Endometrial microvascular endothelial cells (primary cell): ENCODE measurements around the gene ERG28. TPM values are rescaled to one million over a fixed set of nuclear protein-coding genes. Genes with fewer than 3 reads are reported as not detected.

ENCODE experiments used
- in situ Hi-C: cut with HindIII; loops from 2 replicates; pipeline ENCODE4 v1.10.0; 2017; ENCODE audit warnings: low sequenced_read_pairs, low pct_unique_long_range_greater_than_20kb; ENCODE audit errors: inconsistent ontology term
- total RNA-seq: library from RNA; depleted of rRNA; stranded (reverse); fragments of >200 nt; gene quantifications from one replicate; pipeline ENCODE4 v1.2.3, GENCODE V29; 2015; ENCODE audit errors: inconsistent ontology term

The ERG28 gene
- total RNA-seq, 1 donor from 2014 or later = 12.4 TPM

- in situ Hi-C loops = no loop called here
Observed at GRCh38 chr14:75667099-75667765, 6.6 kb upstream of the ERG28 start.

- in situ Hi-C loops = no loop called here
Observed at GRCh38 chr14:75662966-75663365, 2.3 kb upstream of the ERG28 start.

GRCh38 chr14:75661499-75661814 lies 781 bp upstream of the ERG28 start:
- in situ Hi-C loops = no loop called here

GRCh38 chr14:75660238-75660629 lies 442 bp downstream of the ERG28 start:
- in situ Hi-C loops = no loop called here

GRCh38 chr14:75658957-75659356 lies 1.7 kb downstream of the ERG28 start:
- in situ Hi-C loops = no loop called here

GRCh38 chr14:75657331-75657730 lies 3.3 kb downstream of the ERG28 start:
- in situ Hi-C loops = no loop called here

GRCh38 chr14:75655235-75655634 lies 5.4 kb downstream of the ERG28 start:
- in situ Hi-C loops = no loop called here

- in situ Hi-C loops = no loop called here
Observed at GRCh38 chr14:75654127-75654732, 6.4 kb downstream of the ERG28 start.

GRCh38 chr14:75653563-75653962 lies 7.1 kb downstream of the ERG28 start:
- in situ Hi-C loops = no loop called here

GRCh38 chr14:75650253-75651058 lies 10.2 kb downstream of the ERG28 start:
- in situ Hi-C loops = no loop called here

GRCh38 chr14:75649773-75650172 lies 10.9 kb downstream of the ERG28 start:
- in situ Hi-C loops = no loop called here

- in situ Hi-C loops = no loop called here
Observed at GRCh38 chr14:75649337-75649736, 11.3 kb downstream of the ERG28 start.

GRCh38 chr14:75648066-75648838 lies 12.4 kb downstream of the ERG28 start:
- in situ Hi-C loops = no loop called here

GRCh38 chr14:75647640-75648039 lies 13.0 kb downstream of the ERG28 start:
- in situ Hi-C loops = no loop called here

- in situ Hi-C loops = no loop called here
Observed at GRCh38 chr14:75646762-75647161, 13.9 kb downstream of the ERG28 start.

- in situ Hi-C loops = no loop called here
Observed at GRCh38 chr14:75645056-75645455, 15.6 kb downstream of the ERG28 start.

- in situ Hi-C loops = no loop called here
Observed at GRCh38 chr14:75643985-75644384, 16.7 kb downstream of the ERG28 start.

GRCh38 chr14:75640876-75641275 lies 19.8 kb downstream of the ERG28 start:
- in situ Hi-C loops = no loop called here

GRCh38 chr14:75636100-75636692 lies 24.5 kb downstream of the ERG28 start:
- in situ Hi-C loops = no loop called here
